Hematopoietic multipotent progenitor cell treated with erythropoietin and hydrocortisone succinate and interleukin-3 and kit ligand, for 8 days (in vitro differentiated cells): ENCODE measurements around the gene MAN1B1.

Source experiments
- DNase-seq: peaks from one replicate; pipeline ENCODE4 v3.0.0-alpha.2; 2015

The MAN1B1 gene

GRCh38 chr9:137069508-137070091, 17.2 kb upstream of the MAN1B1 start:
- DNase-seq = no peak

- peak; percentile 94 for DNase-seq
These were observed 16.4 kb upstream of the MAN1B1 start, which contains the start of gene SAPCD2 for GRCh38 chr9:137070201-137070905. SAPCD2 (minus strand) TSS chr9:137070557; CDS start chr9:137070460, 97 bp downstream.

GRCh38 chr9:137070906-137071275, 15.9 kb upstream of the MAN1B1 start:
- DNase-seq = no peak

GRCh38 chr9:137071282-137071681, 15.5 kb upstream of the MAN1B1 start:
- DNase-seq = no peak

- no peak for DNase-seq
These were observed 12.8 kb upstream of the MAN1B1 start for GRCh38 chr9:137073992-137074399.

GRCh38 chr9:137074657-137075274, 12.0 kb upstream of the MAN1B1 start:
- no peak for DNase-seq

GRCh38 chr9:137075275-137075775, 11.5 kb upstream of the MAN1B1 start:
- DNase-seq = no peak

- DNase-seq = no peak
These were observed 10.2 kb upstream of the MAN1B1 start for GRCh38 chr9:137076636-137077009.

GRCh38 chr9:137077010-137077747, 9.6 kb upstream of the MAN1B1 start, which contains the start of gene UAP1L1:
UAP1L1 (plus strand) TSS chr9:137077517; CDS start chr9:137077533, 16 bp downstream.
- peak; percentile 60 for DNase-seq

- DNase-seq = no peak
These were observed 8.8 kb upstream of the MAN1B1 start for GRCh38 chr9:137077758-137078693.

- no peak for DNase-seq
These were observed 7.9 kb upstream of the MAN1B1 start for GRCh38 chr9:137078701-137079400.

GRCh38 chr9:137079401-137079787, 7.4 kb upstream of the MAN1B1 start:
- DNase-seq = no peak

- DNase-seq = no peak
These were observed 6.3 kb upstream of the MAN1B1 start for GRCh38 chr9:137080260-137081122.

GRCh38 chr9:137082222-137082924, 4.4 kb upstream of the MAN1B1 start:
- no peak for DNase-seq

GRCh38 chr9:137082925-137083290, 3.9 kb upstream of the MAN1B1 start:
- DNase-seq = no peak

GRCh38 chr9:137083394-137084004, 3.3 kb upstream of the MAN1B1 start:
- DNase-seq = no peak

GRCh38 chr9:137084526-137084925, 2.3 kb upstream of the MAN1B1 start:
- no peak for DNase-seq

- DNase-seq = peak; percentile 45
These were observed 760 bp upstream of the MAN1B1 start for GRCh38 chr9:137085920-137086530.

- peak; percentile 47 for DNase-seq
These were observed 682 bp downstream of the MAN1B1 start for GRCh38 chr9:137087409-137087925.
